ENCODE measurements around the gene STEAP4. TPM values are rescaled to one million over a fixed set of nuclear protein-coding genes. Genes with fewer than 3 reads are reported as not detected.

The STEAP4 gene
- total and polyA plus RNA-seq, 2 experiments from 2014 or later, result not detected

GRCh38 chr7:88329532-88330463 lies 23.1 kb upstream of the STEAP4 start:
- in situ Hi-C loops (cut with MboI), result no loop called here
- H3K79me2 ChIP-seq (ENCODE audit: insufficient read depth), result no peaks in the 10 kb centered on the region
- TF ChIP-seq EZH2phosphoT487 (IDR thresholded peaks at IDR 0.05; ENCODE audit: insufficient read depth, low read depth) (no peak), EZH2 (IDR thresholded peaks at IDR 0.05; ENCODE audit: insufficient read depth, poor library complexity, severe bottlenecking) (no peak)
- H3K9me3 ChIP-seq (ENCODE audit: low read depth), result no peaks in the 10 kb centered on the region
- no peaks in the 10 kb centered on the region for H4K20me1 ChIP-seq (ENCODE audit: insufficient read depth)
- no peaks in the 10 kb centered on the region for H3K4me1 ChIP-seq (ENCODE audit: insufficient read depth)
- no peaks in the 10 kb centered on the region for H3K36me3 ChIP-seq (ENCODE audit: low read depth)
- DNase-seq, result no peak
- H3K27ac ChIP-seq, result no peak overlapping the region
- H2AFZ ChIP-seq, result no peak overlapping the region
- H3K9ac ChIP-seq, result no peak overlapping the region
- no peak overlapping the region for H3K4me3 ChIP-seq
- no peak overlapping the region for H3K4me2 ChIP-seq (ENCODE audit: unreplicated experiment)
- WGBS, 2 experiments (ENCODE audit: low coverage in 1 of 2, low lambda C conversion rate in 2 of 2, missing lambda C conversion rate in 2 of 2), result 65 to 66% methylated on average over 10 of the region's 10 CpGs
- H3K27me3 ChIP-seq (replicated peaks; ENCODE audit: insufficient read depth), result peaks cover 5% of the 10 kb centered on the region; the same call in 1 of the 2 replicates
- H3F3A ChIP-seq (ENCODE audit: insufficient read depth), result no peaks in the 10 kb centered on the region
- no peaks in the 10 kb centered on the region for H3K9me2 ChIP-seq (ENCODE audit: insufficient read depth)

- Histone ChIP-seq H3K4me2 (ENCODE audit: unreplicated experiment) (no peak overlapping the region), H3K9me2 (ENCODE audit: insufficient read depth) (no peaks in the 10 kb centered on the region), H4K20me1 (ENCODE audit: insufficient read depth) (no peaks in the 10 kb centered on the region), H3K4me1 (ENCODE audit: insufficient read depth) (no peaks in the 10 kb centered on the region), H3K79me2 (ENCODE audit: insufficient read depth) (no peaks in the 10 kb centered on the region), H3K9ac (no peak overlapping the region), H3K27ac (no peak overlapping the region), H3K9me3 (ENCODE audit: low read depth) (no peaks in the 10 kb centered on the region), H3F3A (ENCODE audit: insufficient read depth) (no peaks in the 10 kb centered on the region), H3K36me3 (ENCODE audit: low read depth) (no peaks in the 10 kb centered on the region), H3K4me3 (no peak overlapping the region), H2AFZ (no peak overlapping the region), H3K27me3 (replicated peaks; ENCODE audit: insufficient read depth) (no peaks in the 10 kb centered on the region; the same call in 1 of the 2 replicates)
- TF ChIP-seq EZH2 (IDR thresholded peaks at IDR 0.05; ENCODE audit: insufficient read depth, poor library complexity, severe bottlenecking) (no peak), EZH2phosphoT487 (IDR thresholded peaks at IDR 0.05; ENCODE audit: insufficient read depth, low read depth) (no peak)
- in situ Hi-C loops (cut with MboI), result no loop called here
- DNase-seq, result no peak
Observed at GRCh38 chr7:88328787-88329186, 22.1 kb upstream of the STEAP4 start.

GRCh38 chr7:88324699-88325098 lies 18.0 kb upstream of the STEAP4 start:
- Histone ChIP-seq H3F3A (ENCODE audit: insufficient read depth) (no peaks in the 10 kb centered on the region), H3K9me3 (ENCODE audit: low read depth) (no peaks in the 10 kb centered on the region), H3K27me3 (replicated peaks; ENCODE audit: insufficient read depth) (no peaks in the 10 kb centered on the region), H3K4me3 (no peak overlapping the region), H3K27ac (no peak overlapping the region), H3K4me1 (ENCODE audit: insufficient read depth) (no peaks in the 10 kb centered on the region), H2AFZ (no peak overlapping the region), H3K4me2 (ENCODE audit: unreplicated experiment) (no peak overlapping the region), H3K36me3 (ENCODE audit: low read depth) (no peaks in the 10 kb centered on the region), H3K9me2 (ENCODE audit: insufficient read depth) (no peaks in the 10 kb centered on the region), H3K79me2 (ENCODE audit: insufficient read depth) (no peaks in the 10 kb centered on the region), H3K9ac (no peak overlapping the region), H4K20me1 (ENCODE audit: insufficient read depth) (no peaks in the 10 kb centered on the region)
- 47 to 59% methylated on average over 4 of the region's 4 CpGs for WGBS, 2 experiments (ENCODE audit: low coverage in 1 of 2, low lambda C conversion rate in 2 of 2, missing lambda C conversion rate in 2 of 2)
- TF ChIP-seq EZH2 (IDR thresholded peaks at IDR 0.05; ENCODE audit: insufficient read depth, poor library complexity, severe bottlenecking), result no peak
- TF ChIP-seq EZH2phosphoT487 (IDR thresholded peaks at IDR 0.05; ENCODE audit: insufficient read depth, low read depth), result no peak
- DNase-seq, result no peak
- in situ Hi-C loops (cut with MboI), result no loop called here

GRCh38 chr7:88322151-88322550 lies 15.5 kb upstream of the STEAP4 start:
- Histone ChIP-seq H3K9me2 (ENCODE audit: insufficient read depth) (no peaks in the 10 kb centered on the region), H3K4me1 (ENCODE audit: insufficient read depth) (no peaks in the 10 kb centered on the region), H3F3A (ENCODE audit: insufficient read depth) (no peaks in the 10 kb centered on the region), H3K4me2 (ENCODE audit: unreplicated experiment) (no peak overlapping the region), H3K27ac (no peak overlapping the region), H3K27me3 (replicated peaks; ENCODE audit: insufficient read depth) (no peaks in the 10 kb centered on the region), H3K36me3 (ENCODE audit: low read depth) (no peaks in the 10 kb centered on the region), H3K4me3 (no peak overlapping the region), H3K79me2 (ENCODE audit: insufficient read depth) (no peaks in the 10 kb centered on the region), H4K20me1 (ENCODE audit: insufficient read depth) (no peaks in the 10 kb centered on the region), H3K9ac (no peak overlapping the region), H3K9me3 (ENCODE audit: low read depth) (no peaks in the 10 kb centered on the region), H2AFZ (no peak overlapping the region)
- no peak for TF ChIP-seq EZH2 (IDR thresholded peaks at IDR 0.05; ENCODE audit: insufficient read depth, poor library complexity, severe bottlenecking)
- TF ChIP-seq EZH2phosphoT487 (IDR thresholded peaks at IDR 0.05; ENCODE audit: insufficient read depth, low read depth), result no peak
- 77 to 79% methylated on average over 3 of the region's 3 CpGs for WGBS, 2 experiments (ENCODE audit: low coverage in 1 of 2, low lambda C conversion rate in 2 of 2, missing lambda C conversion rate in 2 of 2)
- in situ Hi-C loops (cut with MboI), result no loop called here
- no peak for DNase-seq
